Neural cell (in vitro differentiated cells): ENCODE results near the gene IKZF5.

Experiments
- EP300 ChIP-seq: fragments of 450-650 bp; conservative IDR thresholded peaks from 2 replicates; pipeline ENCODE4 v1.6.1; 2014; ENCODE audit warnings: antibody characterized with exemption, mild to moderate bottlenecking, moderate library complexity; ENCODE audit not compliant: poor library complexity, severe bottlenecking
- EZH2 ChIP-seq: fragments of 200-600, 300-800 bp; shearing (Covaris generic), sonication (generic); IDR thresholded peaks from 2 replicates; pipeline ENCODE4 v1.6.1; 2014; ENCODE audit warnings: antibody characterized with exemption, low read length, borderline replicate concordance, mild to moderate bottlenecking; ENCODE audit not compliant: insufficient read depth, poor library complexity, severe bottlenecking
- POLR2AphosphoS5 ChIP-seq: IDR thresholded peaks from 2 replicates; pipeline ENCODE4 v1.6.1; 2012
- RAD21 ChIP-seq: fragments of 450-650 bp; conservative IDR thresholded peaks from 2 replicates; pipeline ENCODE4 v1.6.1; 2014; ENCODE audit warnings: antibody characterized with exemption, mild to moderate bottlenecking, moderate library complexity
- SMC3 ChIP-seq: fragments of 450-650 bp; conservative IDR thresholded peaks from 2 replicates; pipeline ENCODE4 v1.6.1; 2014; ENCODE audit warnings: antibody characterized with exemption, mild to moderate bottlenecking, moderate library complexity; ENCODE audit not compliant: poor library complexity
- TAF1 ChIP-seq: IDR thresholded peaks from 2 replicates; pipeline ENCODE4 v1.6.1; 2012; ENCODE audit warnings: low read depth
- TF ChIP-seq, protein P1 (sequence below): fragments of 450-650 bp; IDR thresholded peaks from 2 replicates; pipeline ENCODE4 v1.5.1; 2014; ENCODE audit warnings: antibody characterized with exemption, mild to moderate bottlenecking, moderate library complexity; ENCODE audit not compliant: poor library complexity, severe bottlenecking
- TF ChIP-seq, protein P2 (sequence below): IDR thresholded peaks from 2 replicates; pipeline ENCODE4 v1.6.1; 2012; ENCODE audit warnings: borderline replicate concordance

- TF ChIP-seq EP300, result no peak
- TF ChIP-seq RAD21, result no peak
- TF ChIP-seq EZH2, result no peak
- TF ChIP-seq, protein P1, sequence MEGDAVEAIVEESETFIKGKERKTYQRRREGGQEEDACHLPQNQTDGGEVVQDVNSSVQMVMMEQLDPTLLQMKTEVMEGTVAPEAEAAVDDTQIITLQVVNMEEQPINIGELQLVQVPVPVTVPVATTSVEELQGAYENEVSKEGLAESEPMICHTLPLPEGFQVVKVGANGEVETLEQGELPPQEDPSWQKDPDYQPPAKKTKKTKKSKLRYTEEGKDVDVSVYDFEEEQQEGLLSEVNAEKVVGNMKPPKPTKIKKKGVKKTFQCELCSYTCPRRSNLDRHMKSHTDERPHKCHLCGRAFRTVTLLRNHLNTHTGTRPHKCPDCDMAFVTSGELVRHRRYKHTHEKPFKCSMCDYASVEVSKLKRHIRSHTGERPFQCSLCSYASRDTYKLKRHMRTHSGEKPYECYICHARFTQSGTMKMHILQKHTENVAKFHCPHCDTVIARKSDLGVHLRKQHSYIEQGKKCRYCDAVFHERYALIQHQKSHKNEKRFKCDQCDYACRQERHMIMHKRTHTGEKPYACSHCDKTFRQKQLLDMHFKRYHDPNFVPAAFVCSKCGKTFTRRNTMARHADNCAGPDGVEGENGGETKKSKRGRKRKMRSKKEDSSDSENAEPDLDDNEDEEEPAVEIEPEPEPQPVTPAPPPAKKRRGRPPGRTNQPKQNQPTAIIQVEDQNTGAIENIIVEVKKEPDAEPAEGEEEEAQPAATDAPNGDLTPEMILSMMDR, result no peak
- no peak for TF ChIP-seq POLR2AphosphoS5
- TF ChIP-seq TAF1, result no peak
- TF ChIP-seq SMC3, result no peak
- TF ChIP-seq, protein P2, sequence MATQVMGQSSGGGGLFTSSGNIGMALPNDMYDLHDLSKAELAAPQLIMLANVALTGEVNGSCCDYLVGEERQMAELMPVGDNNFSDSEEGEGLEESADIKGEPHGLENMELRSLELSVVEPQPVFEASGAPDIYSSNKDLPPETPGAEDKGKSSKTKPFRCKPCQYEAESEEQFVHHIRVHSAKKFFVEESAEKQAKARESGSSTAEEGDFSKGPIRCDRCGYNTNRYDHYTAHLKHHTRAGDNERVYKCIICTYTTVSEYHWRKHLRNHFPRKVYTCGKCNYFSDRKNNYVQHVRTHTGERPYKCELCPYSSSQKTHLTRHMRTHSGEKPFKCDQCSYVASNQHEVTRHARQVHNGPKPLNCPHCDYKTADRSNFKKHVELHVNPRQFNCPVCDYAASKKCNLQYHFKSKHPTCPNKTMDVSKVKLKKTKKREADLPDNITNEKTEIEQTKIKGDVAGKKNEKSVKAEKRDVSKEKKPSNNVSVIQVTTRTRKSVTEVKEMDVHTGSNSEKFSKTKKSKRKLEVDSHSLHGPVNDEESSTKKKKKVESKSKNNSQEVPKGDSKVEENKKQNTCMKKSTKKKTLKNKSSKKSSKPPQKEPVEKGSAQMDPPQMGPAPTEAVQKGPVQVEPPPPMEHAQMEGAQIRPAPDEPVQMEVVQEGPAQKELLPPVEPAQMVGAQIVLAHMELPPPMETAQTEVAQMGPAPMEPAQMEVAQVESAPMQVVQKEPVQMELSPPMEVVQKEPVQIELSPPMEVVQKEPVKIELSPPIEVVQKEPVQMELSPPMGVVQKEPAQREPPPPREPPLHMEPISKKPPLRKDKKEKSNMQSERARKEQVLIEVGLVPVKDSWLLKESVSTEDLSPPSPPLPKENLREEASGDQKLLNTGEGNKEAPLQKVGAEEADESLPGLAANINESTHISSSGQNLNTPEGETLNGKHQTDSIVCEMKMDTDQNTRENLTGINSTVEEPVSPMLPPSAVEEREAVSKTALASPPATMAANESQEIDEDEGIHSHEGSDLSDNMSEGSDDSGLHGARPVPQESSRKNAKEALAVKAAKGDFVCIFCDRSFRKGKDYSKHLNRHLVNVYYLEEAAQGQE, result no peak
Measured at GRCh38 chr10:122983898-122984297, 24.7 kb downstream of the IKZF5 start.
